HCT116 (cell line): ENCODE data around the gene IAH1. TPM values are rescaled to one million over a fixed set of nuclear protein-coding genes. Genes with fewer than 3 reads are reported as not detected.

ENCODE experiments used
- ATAC-seq: fragments of 200-7000 bp; cut with Tn5 transposase; 2 replicates; pipeline ENCODE4 v1.9.1; 2020; ENCODE audit warnings: mild to moderate bottlenecking, moderate library complexity
- BruUV-seq: library from RNA; stranded (reverse); fragments of 400-500 nt; replicated peaks from 2 replicates; lab custom pipeline; 2021; lab: Mats Ljungman, UMichigan
- CTCF ChIA-PET: fragments of 300-600 bp; sonication (Branson Sonifier 250); formaldehyde crosslinking; loops from one replicate; lab custom pipeline; 2021; ENCODE audit warnings: antibody characterized with exemption; lab: Charles Lee
- POLR2A ChIA-PET: fragments of 300-600, 350-600 bp; sonication (Branson Sonifier 250); formaldehyde crosslinking; loops from one replicate; lab custom pipeline; 2021; ENCODE audit warnings: antibody characterized with exemption; lab: Charles Lee
- RAD21 ChIA-PET, 2 experiments: fragments of 300-600 bp; sonication (Branson Sonifier 250); formaldehyde crosslinking; loops; one replicate each; lab custom pipeline; 2023; ENCODE audit warnings: low total read pairs in 2 of 2; ENCODE audit not compliant: uncharacterized antibody in 2 of 2, unreplicated experiment in 2 of 2, low non-redundant PET in 1 of 2; lab: Charles Lee
- DNase-seq: peaks from one replicate; pipeline ENCODE4 v3.0.0-alpha.2; 2010; ENCODE audit warnings: low read depth, low spot score
- H2AFZ ChIP-seq: fragments of 200-600 bp; shearing (Covaris generic), sonication (generic); 2 replicates; pipeline ENCODE4 v1.6.1; 2017; ENCODE audit warnings: low read depth, mixed run types, mixed read lengths, antibody characterized with exemption, low read length; ENCODE audit not compliant: poor library complexity, severe bottlenecking
- H3K27ac ChIP-seq: 2 replicates; pipeline ENCODE4 v1.5.1; 2012; ENCODE audit warnings: low read depth, low read length
- H3K27me3 ChIP-seq: fragments of 200-600 bp; sonication (generic); 2 replicates; pipeline ENCODE4 v1.6.1; 2016; ENCODE audit warnings: mixed run types, low read length, mixed read lengths; ENCODE audit not compliant: insufficient read depth
- H3K36me3 ChIP-seq, 2 experiments: fragments of 200-500 bp in 1 of 2; fragments of 200-600 bp in 1 of 2; sonication (Bioruptor generic) in 1 of 2; sonication (generic) in 1 of 2; 2 replicates each; pipeline versions ENCODE4 v1.5.1 to v1.6.1; 2014 to 2016; ENCODE audit warnings: low read length in 2 of 2, inconsistent platforms in 1 of 2, mixed read lengths in 1 of 2, mixed run types in 1 of 2; ENCODE audit not compliant: insufficient read depth in 2 of 2, control insufficient read depth in 1 of 2
- H3K4me1 ChIP-seq, 2 experiments: fragments of 200-600 bp in 1 of 2; sonication (generic) in 1 of 2; 2 replicates each; pipeline versions ENCODE4 v1.5.1 to v1.6.1; 2012 to 2017; ENCODE audit warnings: low read length in 2 of 2, inconsistent platforms in 1 of 2, mild to moderate bottlenecking in 1 of 2, mixed read lengths in 1 of 2, mixed run types in 1 of 2, moderate library complexity in 1 of 2; ENCODE audit not compliant: insufficient read depth in 2 of 2, control insufficient read depth in 1 of 2
- H3K4me2 ChIP-seq: fragments of 200-600 bp; sonication (generic); 2 replicates; pipeline ENCODE4 v1.6.1; 2017; ENCODE audit warnings: mixed run types, low read length, mixed read lengths
- H3K4me3 ChIP-seq, 2 experiments: fragments of 200-600 bp in 1 of 2; sonication (generic) in 1 of 2; replicated peaks in 1 of 2; 2 replicates each; pipeline ENCODE4 v1.5.1; 2011 to 2016; ENCODE audit warnings: low read length in 2 of 2, control low read depth in 1 of 2, low read depth in 1 of 2, mild to moderate bottlenecking in 1 of 2, mixed read lengths in 1 of 2, mixed run types in 1 of 2
- H3K79me2 ChIP-seq: fragments of 200-600 bp; sonication (generic); 2 replicates; pipeline ENCODE4 v1.6.1; 2017; ENCODE audit warnings: mild to moderate bottlenecking, mixed run types, low read length, moderate library complexity, mixed read lengths; ENCODE audit not compliant: insufficient read depth
- H3K9ac ChIP-seq: fragments of 200-600 bp; sonication (generic); 2 replicates; pipeline ENCODE4 v1.6.1; 2016; ENCODE audit warnings: low read length, mixed read lengths
- H3K9me2 ChIP-seq: fragments of 200-600 bp; sonication (generic), shearing (Covaris generic); 2 replicates; pipeline ENCODE4 v1.6.1; 2017; ENCODE audit warnings: mixed run types, mild to moderate bottlenecking, moderate library complexity; ENCODE audit not compliant: insufficient read depth
- H3K9me3 ChIP-seq, 2 experiments: fragments of 200-500 bp in 1 of 2; fragments of 200-600 bp in 1 of 2; sonication (Bioruptor generic) in 1 of 2; sonication (generic) in 1 of 2; 2 replicates each; pipeline ENCODE4 v1.6.1; 2014 to 2017; ENCODE audit warnings: low read length in 2 of 2, mixed read lengths in 2 of 2, inconsistent platforms in 1 of 2, low read depth in 1 of 2, mild to moderate bottlenecking in 1 of 2, mixed run types in 1 of 2, moderate library complexity in 1 of 2; ENCODE audit not compliant: control insufficient read depth in 1 of 2, insufficient read depth in 1 of 2
- H4K20me1 ChIP-seq: fragments of 200-600 bp; sonication (generic), shearing (Covaris generic); 2 replicates; pipeline ENCODE4 v1.6.1; 2017; ENCODE audit warnings: mixed run types, mild to moderate bottlenecking, moderate library complexity; ENCODE audit not compliant: insufficient read depth
- CBX3 ChIP-seq: IDR thresholded peaks from 2 replicates; pipeline ENCODE4 v1.6.1; 2012; ENCODE audit warnings: low read depth
- CEBPB ChIP-seq: IDR thresholded peaks from 2 replicates; pipeline ENCODE4 v1.6.1; 2012; ENCODE audit warnings: low read depth
- EGR1 ChIP-seq: IDR thresholded peaks from 2 replicates; pipeline ENCODE4 v1.6.1; 2012; ENCODE audit warnings: low read depth
- ELF1 ChIP-seq: IDR thresholded peaks from 2 replicates; pipeline ENCODE4 v1.6.1; 2012; ENCODE audit warnings: low read depth, borderline replicate concordance
- EZH2 ChIP-seq: fragments of 200-600 bp; sonication (generic); IDR thresholded peaks from 2 replicates; pipeline ENCODE4 v1.6.1; 2017; ENCODE audit warnings: antibody characterized with exemption, mixed run types
- POLR2AphosphoS5 ChIP-seq: IDR thresholded peaks from 2 replicates; pipeline ENCODE4 v1.6.1; 2011; ENCODE audit warnings: mild to moderate bottlenecking, low read depth, low read length, moderate library complexity
- SIN3A ChIP-seq: IDR thresholded peaks from 2 replicates; pipeline ENCODE4 v1.6.1; 2012; ENCODE audit warnings: low read depth
- SRF ChIP-seq: IDR thresholded peaks from 2 replicates; pipeline ENCODE4 v1.6.1; 2012; ENCODE audit warnings: low read depth
- TCF7L2 ChIP-seq: IDR thresholded peaks from 2 replicates; pipeline ENCODE4 v1.7.0; 2011; ENCODE audit warnings: borderline replicate concordance, inconsistent platforms; ENCODE audit not compliant: insufficient read depth, insufficient read length; ENCODE audit errors: extremely low read depth
- YY1 ChIP-seq: IDR thresholded peaks from 2 replicates; pipeline ENCODE4 v1.6.1; 2011; ENCODE audit warnings: low read length, low read depth, moderate library complexity, mild to moderate bottlenecking; ENCODE audit not compliant: insufficient replicate concordance; ENCODE audit errors: extremely low read depth
- ZNF274 ChIP-seq: fragments of 200-500 bp; sonication (Bioruptor generic); IDR thresholded peaks from 2 replicates; pipeline ENCODE4 v1.6.1; 2014; ENCODE audit warnings: mild to moderate bottlenecking, low read depth, low read length, inconsistent platforms
- intact Hi-C: fragments of 100-400 bp; cut with micrococcal nuclease; formaldehyde crosslinking; loops from 2 replicates; pipeline ENCODE4 v1.10.0; 2022
- total RNA-seq: library from RNA; stranded (reverse); gene quantifications from one replicate; pipeline ENCODE4 v1.2.1, GENCODE V29; 2021; ENCODE audit not compliant: unreplicated experiment
- TF ChIP-seq, protein P1 (sequence below): IDR thresholded peaks from 2 replicates; pipeline ENCODE4 v1.6.1; 2012
- TF ChIP-seq, protein P2 (sequence below), 3 experiments: fragments of 200-600 bp in 1 of 3; sonication (generic) in 1 of 3; IDR thresholded peaks in 2 of 3; conservative IDR thresholded peaks in 1 of 3; 2 replicates each; pipeline ENCODE4 v1.5.1; 2012 to 2017; ENCODE audit warnings: low read depth in 2 of 3, low read length in 2 of 3, antibody characterized with exemption in 1 of 3, borderline replicate concordance in 1 of 3, control low read depth in 1 of 3, mild to moderate bottlenecking in 1 of 3, mixed read lengths in 1 of 3, mixed run types in 1 of 3, moderate library complexity in 1 of 3; ENCODE audit not compliant: insufficient read depth in 1 of 3
- TF ChIP-seq, protein P3 (sequence below): IDR thresholded peaks from 2 replicates; pipeline ENCODE4 v1.6.1; 2011; ENCODE audit warnings: mild to moderate bottlenecking, low read length, moderate library complexity; ENCODE audit not compliant: insufficient replicate concordance; ENCODE audit errors: extremely low read depth

IAH1 gene
- total RNA-seq, 1 experiment from 2014 or later = 35.1 TPM

DNA sequence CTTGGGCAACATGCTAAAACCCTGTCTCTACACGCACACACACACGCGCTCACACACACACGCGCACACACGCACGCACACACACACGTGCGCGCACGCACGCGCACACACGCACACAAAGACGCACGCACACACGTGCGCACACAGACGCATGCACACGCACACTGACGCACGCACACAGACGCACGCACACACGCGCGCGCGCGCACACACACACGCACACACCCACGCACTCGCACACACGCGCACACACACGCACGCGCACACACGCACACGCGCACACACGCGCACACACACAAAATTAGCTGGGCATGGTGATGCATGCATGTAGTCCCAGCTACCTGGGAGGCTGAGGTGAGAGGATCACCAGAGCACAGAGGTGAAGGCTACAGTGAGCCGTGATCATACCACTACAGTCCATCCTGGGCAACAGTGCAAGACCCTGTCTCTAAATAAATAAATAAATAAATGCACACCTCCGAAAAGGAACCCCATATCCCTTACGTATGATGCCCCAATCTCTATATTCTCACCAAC is 8.1 kb upstream of the IAH1 start:
- no TSS peak for BruUV-seq

More for the DNA sequence above, 8.1 kb upstream of the IAH1 start:
- Histone ChIP-seq H3K27me3 (no peaks in the 10 kb centered on the region), H2AFZ (no peak overlapping the region), H4K20me1 (no peaks in the 10 kb centered on the region), H3K4me2 (no peak overlapping the region), H3K36me3 (peaks cover 15 to 16% of the 10 kb centered on the region in 2 experiments; a peak in 3 of 4 replicates), H3K9ac (no peak overlapping the region), H3K9me3 (no peaks in the 10 kb centered on the region), H3K27ac (no peak overlapping the region), H3K4me3 (no peak overlapping the region), H3K79me2 (no peaks in the 10 kb centered on the region), H3K4me1 (no peaks in the 10 kb centered on the region), H3K9me2 (no peaks in the 10 kb centered on the region)
- ATAC-seq (no peak), DNase-seq (no peak)
- TF ChIP-seq ZNF274 (no peak), YY1 (no peak), POLR2AphosphoS5 (no peak), SRF (no peak), CBX3 (no peak), TCF7L2 (no peak), EZH2 (no peak), CEBPB (no peak), ELF1 (no peak), EGR1 (no peak), SIN3A (no peak)
- TF ChIP-seq, protein P1, sequence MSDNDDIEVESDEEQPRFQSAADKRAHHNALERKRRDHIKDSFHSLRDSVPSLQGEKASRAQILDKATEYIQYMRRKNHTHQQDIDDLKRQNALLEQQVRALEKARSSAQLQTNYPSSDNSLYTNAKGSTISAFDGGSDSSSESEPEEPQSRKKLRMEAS = no peak
- TF ChIP-seq, protein P2, sequence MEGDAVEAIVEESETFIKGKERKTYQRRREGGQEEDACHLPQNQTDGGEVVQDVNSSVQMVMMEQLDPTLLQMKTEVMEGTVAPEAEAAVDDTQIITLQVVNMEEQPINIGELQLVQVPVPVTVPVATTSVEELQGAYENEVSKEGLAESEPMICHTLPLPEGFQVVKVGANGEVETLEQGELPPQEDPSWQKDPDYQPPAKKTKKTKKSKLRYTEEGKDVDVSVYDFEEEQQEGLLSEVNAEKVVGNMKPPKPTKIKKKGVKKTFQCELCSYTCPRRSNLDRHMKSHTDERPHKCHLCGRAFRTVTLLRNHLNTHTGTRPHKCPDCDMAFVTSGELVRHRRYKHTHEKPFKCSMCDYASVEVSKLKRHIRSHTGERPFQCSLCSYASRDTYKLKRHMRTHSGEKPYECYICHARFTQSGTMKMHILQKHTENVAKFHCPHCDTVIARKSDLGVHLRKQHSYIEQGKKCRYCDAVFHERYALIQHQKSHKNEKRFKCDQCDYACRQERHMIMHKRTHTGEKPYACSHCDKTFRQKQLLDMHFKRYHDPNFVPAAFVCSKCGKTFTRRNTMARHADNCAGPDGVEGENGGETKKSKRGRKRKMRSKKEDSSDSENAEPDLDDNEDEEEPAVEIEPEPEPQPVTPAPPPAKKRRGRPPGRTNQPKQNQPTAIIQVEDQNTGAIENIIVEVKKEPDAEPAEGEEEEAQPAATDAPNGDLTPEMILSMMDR (IDR thresholded peaks at IDR 0.05 in 2 of 3, conservative IDR thresholded peaks at IDR 0.05 in 1 of 3; ENCODE audit: borderline replicate concordance in 1 of 3, insufficient read depth in 1 of 3, low read depth in 2 of 3, low read length in 2 of 3) = no peak
- TF ChIP-seq, protein P3, sequence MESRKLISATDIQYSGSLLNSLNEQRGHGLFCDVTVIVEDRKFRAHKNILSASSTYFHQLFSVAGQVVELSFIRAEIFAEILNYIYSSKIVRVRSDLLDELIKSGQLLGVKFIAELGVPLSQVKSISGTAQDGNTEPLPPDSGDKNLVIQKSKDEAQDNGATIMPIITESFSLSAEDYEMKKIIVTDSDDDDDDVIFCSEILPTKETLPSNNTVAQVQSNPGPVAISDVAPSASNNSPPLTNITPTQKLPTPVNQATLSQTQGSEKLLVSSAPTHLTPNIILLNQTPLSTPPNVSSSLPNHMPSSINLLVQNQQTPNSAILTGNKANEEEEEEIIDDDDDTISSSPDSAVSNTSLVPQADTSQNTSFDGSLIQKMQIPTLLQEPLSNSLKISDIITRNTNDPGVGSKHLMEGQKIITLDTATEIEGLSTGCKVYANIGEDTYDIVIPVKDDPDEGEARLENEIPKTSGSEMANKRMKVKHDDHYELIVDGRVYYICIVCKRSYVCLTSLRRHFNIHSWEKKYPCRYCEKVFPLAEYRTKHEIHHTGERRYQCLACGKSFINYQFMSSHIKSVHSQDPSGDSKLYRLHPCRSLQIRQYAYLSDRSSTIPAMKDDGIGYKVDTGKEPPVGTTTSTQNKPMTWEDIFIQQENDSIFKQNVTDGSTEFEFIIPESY = no peak
- ChIA-PET CTCF (no interaction called here), POLR2A (no interaction called here), RAD21 (no interaction called here)
- intact Hi-C loops = no loop called here
